Choroid plexus epithelial cell (primary cell): ENCODE data around the gene LHX1.

Experiments used
- DNase-seq: peaks from one replicate; pipeline ENCODE4 v3.0.0-alpha.2; 2010; ENCODE audit warnings: low read depth
- H3K4me3 ChIP-seq: 2 replicates; pipeline ENCODE4 v1.5.1; 2011; ENCODE audit warnings: low read depth, mild to moderate bottlenecking, control low read depth, low read length, moderate library complexity
- CTCF ChIP-seq: conservative IDR thresholded peaks from 2 replicates; pipeline ENCODE4 v1.5.1; 2011; ENCODE audit warnings: low read depth, mild to moderate bottlenecking, control low read depth, inconsistent platforms, low read length, moderate library complexity

Gene LHX1

GRCh38 chr17:36983618-36984017, 46.3 kb downstream of the LHX1 start:
- H3K4me3 ChIP-seq, result no peak overlapping the region
- TF ChIP-seq CTCF, result no peak
- DNase-seq, result no peak

GRCh38 chr17:36989173-36989572, 51.9 kb downstream of the LHX1 start:
- no peak for DNase-seq
- H3K4me3 ChIP-seq, result no peak overlapping the region
- no peak for TF ChIP-seq CTCF

GRCh38 chr17:36992701-36993100, 55.4 kb downstream of the LHX1 start:
- TF ChIP-seq CTCF, result no peak
- no peak overlapping the region for H3K4me3 ChIP-seq
- DNase-seq, result no peak

GRCh38 chr17:36993227-36993626, 56.0 kb downstream of the LHX1 start:
- H3K4me3 ChIP-seq, result no peak overlapping the region
- DNase-seq, result no peak
- TF ChIP-seq CTCF, result no peak
